Prostate gland (tissue), 2 donors: ENCODE measurements around the gene LCTL.

ENCODE experiments used
- POLR2A ChIP-seq: fragments of 450-650 bp; IDR thresholded peaks from one replicate; pipeline ENCODE4 v1.6.1; 2016; ENCODE audit warnings: antibody characterized with exemption, mild to moderate bottlenecking
- POLR2AphosphoS5 ChIP-seq: sonication (generic); formaldehyde crosslinking; IDR thresholded peaks from one replicate; pipeline ENCODE4 v1.6.1; 2017; ENCODE audit warnings: antibody characterized with exemption
- TF ChIP-seq, protein P1 (sequence below), 4 experiments: fragments of 200-600 bp in 2 of 4; fragments of 450-650 bp in 2 of 4; sonication (generic) in 2 of 4; IDR thresholded peaks; 1 replicate in 3 of 4; 2 replicates in 1 of 4; pipeline ENCODE4 v1.5.1; 2016 to 2019; ENCODE audit warnings: antibody characterized with exemption in 4 of 4, mild to moderate bottlenecking in 2 of 4, moderate library complexity in 2 of 4

GRCh38 chr15:66595332-66595731, 29.5 kb upstream of the LCTL start:
- TF ChIP-seq, protein P1, sequence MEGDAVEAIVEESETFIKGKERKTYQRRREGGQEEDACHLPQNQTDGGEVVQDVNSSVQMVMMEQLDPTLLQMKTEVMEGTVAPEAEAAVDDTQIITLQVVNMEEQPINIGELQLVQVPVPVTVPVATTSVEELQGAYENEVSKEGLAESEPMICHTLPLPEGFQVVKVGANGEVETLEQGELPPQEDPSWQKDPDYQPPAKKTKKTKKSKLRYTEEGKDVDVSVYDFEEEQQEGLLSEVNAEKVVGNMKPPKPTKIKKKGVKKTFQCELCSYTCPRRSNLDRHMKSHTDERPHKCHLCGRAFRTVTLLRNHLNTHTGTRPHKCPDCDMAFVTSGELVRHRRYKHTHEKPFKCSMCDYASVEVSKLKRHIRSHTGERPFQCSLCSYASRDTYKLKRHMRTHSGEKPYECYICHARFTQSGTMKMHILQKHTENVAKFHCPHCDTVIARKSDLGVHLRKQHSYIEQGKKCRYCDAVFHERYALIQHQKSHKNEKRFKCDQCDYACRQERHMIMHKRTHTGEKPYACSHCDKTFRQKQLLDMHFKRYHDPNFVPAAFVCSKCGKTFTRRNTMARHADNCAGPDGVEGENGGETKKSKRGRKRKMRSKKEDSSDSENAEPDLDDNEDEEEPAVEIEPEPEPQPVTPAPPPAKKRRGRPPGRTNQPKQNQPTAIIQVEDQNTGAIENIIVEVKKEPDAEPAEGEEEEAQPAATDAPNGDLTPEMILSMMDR (IDR thresholded peaks at IDR 0.05) = no peak
- TF ChIP-seq POLR2A (no peak), POLR2AphosphoS5 (no peak)
